HUDEP-2 (cell line): Measurements from ENCODE around the gene KRTAP11-1.
A peak's percentile ranks its signal among the peaks of the same experiment; 100 is the strongest.

Experiments used
- DNase-seq, 76 experiments: peaks; one replicate each; lab custom pipeline; 2025; ENCODE audit not compliant: unreplicated experiment in 76 of 76; lab: John Stamatoyannopoulos, UW

KRTAP11-1 gene

GRCh38 chr21:30881480-30881879 is at the start of gene KRTAP11-1:
Gene KRTAP11-1 (minus strand): TSS chr21:30881580. CDS start chr21:30881524, 56 bp downstream.
- DNase-seq, result no peak

- DNase-seq, result no peak
Observed at GRCh38 chr21:30924146-30924700, 42.8 kb upstream of the KRTAP11-1 start.

- no peak for DNase-seq
Observed at GRCh38 chr21:30921129-30921528, 39.7 kb upstream of the KRTAP11-1 start.

- DNase-seq, result no peak
Observed at GRCh38 chr21:30917557-30917956, 36.2 kb upstream of the KRTAP11-1 start.

GRCh38 chr21:30900881-30901280 is 19.5 kb upstream of the KRTAP11-1 start:
- no peak for DNase-seq

- no peak for DNase-seq
Observed at GRCh38 chr21:30882866-30883597, 1.7 kb upstream of the KRTAP11-1 start.

GRCh38 chr21:30880914-30881313 is 466 bp downstream of the KRTAP11-1 start:
- DNase-seq, result no peak

- DNase-seq, result no peak
Observed at GRCh38 chr21:30874526-30874925, 6.9 kb downstream of the KRTAP11-1 start.

- no peak for DNase-seq
Observed at GRCh38 chr21:30847627-30848500, 33.5 kb downstream of the KRTAP11-1 start.

GRCh38 chr21:30842990-30843389 is 38.4 kb downstream of the KRTAP11-1 start:
- no peak for DNase-seq

- DNase-seq, result peak in 6 of 76 experiments; percentile 1 to 24 (median 6)
Observed at GRCh38 chr21:30839304-30839703, 42.1 kb downstream of the KRTAP11-1 start.

- DNase-seq, result no peak
Observed at GRCh38 chr21:30838536-30838935, 42.8 kb downstream of the KRTAP11-1 start.

- peak in 16 of 76 experiments; percentile 1 to 37 (median 8) for DNase-seq
Observed at GRCh38 chr21:30831194-30831765, 50.1 kb downstream of the KRTAP11-1 start.
